Measurements from ENCODE around the gene GSE1. TPM values are rescaled to one million over a fixed set of nuclear protein-coding genes. Genes with fewer than 3 reads are reported as not detected.
A peak's percentile ranks its signal among the peaks of the same experiment; 100 is the strongest.

Gene GSE1
- polyA plus RNA-seq, 6 donors from 2014 or later = 1.00 to 8.3 (median 3.9) TPM

DNA sequence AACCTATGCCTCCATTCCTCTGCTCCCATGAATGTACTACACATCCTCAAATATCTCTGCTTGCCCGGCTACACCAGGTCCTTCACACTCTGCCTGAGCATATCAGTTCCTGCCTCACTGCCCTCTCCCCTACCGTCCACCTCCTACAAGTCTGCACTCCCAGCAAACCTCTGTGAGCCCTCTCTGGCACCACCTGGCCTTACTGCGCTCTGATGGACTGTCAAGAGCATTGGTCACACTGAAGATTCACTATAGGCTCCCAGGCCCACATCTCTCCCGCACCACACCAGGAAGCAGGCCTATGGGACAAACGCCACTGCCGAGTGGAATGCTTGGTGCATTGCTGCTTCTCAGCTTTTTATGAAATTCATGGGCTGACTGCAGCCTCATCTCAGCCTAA, 66.7 kb downstream of the GSE1 start:
- H3K27ac Mint-ChIP-seq = peak overlapping the region in 4 of 6 donors; percentile 22 to 92 (median 44)
- H3K4me1 Mint-ChIP-seq = peaks cover 13 to 19% (median 19%) of the 10 kb centered on the region in 3 donors
- no peak for ATAC-seq (ENCODE audit: low read depth in 2 of 2)
- H3K4me3 Mint-ChIP-seq = peak overlapping the region in 1 of 8 donors; percentile 51
- H3K36me3 Mint-ChIP-seq = peaks cover 5 to 7% of the 10 kb centered on the region in 2 donors
- DNase-seq = no peak
- no peaks in the 10 kb centered on the region for H3K27me3 Mint-ChIP-seq
- H3K9me3 Mint-ChIP-seq = no peaks in the 10 kb centered on the region

DNA sequence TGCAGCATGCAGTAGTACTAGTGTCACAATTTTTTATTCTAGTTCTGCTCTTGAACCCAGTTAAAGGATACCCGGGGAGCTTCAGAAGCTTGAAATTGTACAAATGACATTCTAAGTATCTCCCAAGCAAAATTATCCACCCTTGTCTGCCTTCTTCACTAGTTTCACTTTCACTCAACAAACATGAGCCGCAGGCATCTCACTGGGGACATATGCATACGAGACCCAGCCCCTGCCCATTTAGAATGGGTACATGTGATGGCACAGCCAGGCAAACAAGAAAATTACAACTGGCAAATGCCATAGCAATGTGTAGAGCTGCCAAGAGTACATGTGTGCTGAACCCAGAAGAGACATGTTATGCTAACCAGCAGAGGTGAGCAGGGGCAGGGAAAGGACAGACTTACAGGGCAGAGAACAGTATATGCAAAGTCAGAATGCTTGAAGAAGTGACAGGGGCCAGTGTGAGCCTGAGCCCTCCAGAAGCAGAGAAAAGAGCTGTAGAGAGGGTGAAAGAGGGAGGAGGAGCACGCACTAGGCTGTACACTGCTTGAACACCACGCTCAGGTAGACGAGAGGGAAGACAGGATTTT, 67.3 kb downstream of the GSE1 start:
- peak overlapping the region in 4 of 8 donors; percentile 2 to 64 (median 46) for H3K4me3 Mint-ChIP-seq
- H3K27me3 Mint-ChIP-seq = no peaks in the 10 kb centered on the region
- no peaks in the 10 kb centered on the region for H3K9me3 Mint-ChIP-seq
- H3K27ac Mint-ChIP-seq = peak overlapping the region in 4 of 6 donors; percentile 13 to 68 (median 44)
- H3K36me3 Mint-ChIP-seq = peaks cover 0 to 1% of the 10 kb centered on the region in 2 donors
- peak; percentile 72 to 78 for ATAC-seq (ENCODE audit: low read depth in 2 of 2)
- H3K4me1 Mint-ChIP-seq = peaks cover 13 to 19% (median 15%) of the 10 kb centered on the region in 3 donors
- DNase-seq = peak; percentile 12

DNA sequence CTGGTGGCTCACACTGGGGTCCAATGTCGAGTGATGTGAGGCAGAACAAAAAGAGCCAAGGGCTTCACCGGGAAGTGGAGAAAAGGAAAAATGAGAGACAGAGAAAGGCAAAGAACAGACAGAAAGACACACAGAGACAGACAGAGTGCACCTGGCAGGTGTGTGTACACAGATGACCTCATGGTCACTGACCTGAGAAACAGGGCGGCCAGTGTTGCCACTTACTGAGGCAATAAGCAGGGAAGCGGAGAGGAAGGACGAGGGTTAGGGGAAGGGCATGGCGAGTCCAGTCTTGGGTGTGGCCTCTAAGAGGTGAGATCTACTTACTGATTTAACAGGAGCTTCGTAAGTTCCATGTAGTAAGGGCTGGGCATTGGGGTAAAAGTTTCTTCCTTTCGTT, 68.1 kb downstream of the GSE1 start:
- DNase-seq (no peak), ATAC-seq (ENCODE audit: low read depth in 2 of 2) (no peak)
- H3K9me3 Mint-ChIP-seq = no peaks in the 10 kb centered on the region
- H3K27ac Mint-ChIP-seq = no peak overlapping the region
- no peaks in the 10 kb centered on the region for H3K36me3 Mint-ChIP-seq
- no peaks in the 10 kb centered on the region for H3K27me3 Mint-ChIP-seq
- no peak overlapping the region for H3K4me3 Mint-ChIP-seq
- H3K4me1 Mint-ChIP-seq = peaks cover 16 to 27% (median 18%) of the 10 kb centered on the region in 3 donors

DNA sequence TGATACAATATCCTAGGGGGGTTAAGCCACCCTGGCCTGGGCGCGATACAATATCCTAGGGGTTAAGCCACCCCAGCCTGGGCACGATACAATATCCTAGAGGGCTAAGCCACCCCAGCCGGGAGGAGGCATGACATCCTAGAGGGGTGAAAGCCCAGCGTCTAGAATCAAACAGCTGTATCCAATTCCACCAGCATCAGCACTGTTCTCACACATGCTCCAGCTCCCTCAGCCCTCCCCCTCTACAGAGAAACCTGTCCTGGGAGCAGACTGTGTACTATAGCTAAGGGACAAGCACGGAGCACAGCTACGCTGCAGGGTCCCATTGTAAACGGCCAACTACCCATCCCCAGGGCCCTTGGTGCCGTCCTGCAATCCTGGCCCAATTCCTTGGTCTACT, 69.4 kb downstream of the GSE1 start:
- no peak for DNase-seq
- Mint-ChIP-seq H3K4me1 (peaks cover 19 to 29% (median 22%) of the 10 kb centered on the region in 3 donors), H3K36me3 (no peaks in the 10 kb centered on the region), H3K9me3 (no peaks in the 10 kb centered on the region), H3K27me3 (no peaks in the 10 kb centered on the region), H3K4me3 (peak overlapping the region in 1 of 8 donors; percentile 6), H3K27ac (no peak overlapping the region)
- ATAC-seq (ENCODE audit: low read depth in 2 of 2) = no peak

DNA sequence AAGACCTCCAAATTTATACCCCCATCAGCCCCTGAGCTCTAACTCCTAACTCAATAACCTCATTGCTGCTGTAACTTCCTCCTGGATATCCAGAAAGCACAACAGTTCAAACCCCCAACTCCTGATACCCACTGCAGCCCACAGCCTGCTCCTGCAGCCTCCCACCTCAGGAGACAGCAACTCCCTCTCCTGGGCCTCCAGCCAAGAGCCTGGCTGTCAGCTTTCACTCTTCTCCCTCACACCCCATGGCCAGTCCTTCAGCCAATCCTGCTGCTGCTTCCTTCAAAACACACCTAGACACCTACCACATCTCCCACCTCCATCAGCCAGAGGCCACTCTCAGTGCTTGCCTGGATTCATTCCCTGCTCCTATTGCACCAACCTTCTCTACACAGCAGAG, 70.2 kb downstream of the GSE1 start:
- Mint-ChIP-seq H3K4me3 (peak overlapping the region in 1 of 8 donors; percentile 54), H3K4me1 (peaks cover 19 to 29% (median 22%) of the 10 kb centered on the region in 3 donors), H3K27ac (peak overlapping the region in 2 of 6 donors; percentile 80 to 83), H3K9me3 (no peaks in the 10 kb centered on the region), H3K27me3 (no peaks in the 10 kb centered on the region), H3K36me3 (no peaks in the 10 kb centered on the region)
- ATAC-seq (ENCODE audit: low read depth in 2 of 2) (no peak), DNase-seq (no peak)

DNA sequence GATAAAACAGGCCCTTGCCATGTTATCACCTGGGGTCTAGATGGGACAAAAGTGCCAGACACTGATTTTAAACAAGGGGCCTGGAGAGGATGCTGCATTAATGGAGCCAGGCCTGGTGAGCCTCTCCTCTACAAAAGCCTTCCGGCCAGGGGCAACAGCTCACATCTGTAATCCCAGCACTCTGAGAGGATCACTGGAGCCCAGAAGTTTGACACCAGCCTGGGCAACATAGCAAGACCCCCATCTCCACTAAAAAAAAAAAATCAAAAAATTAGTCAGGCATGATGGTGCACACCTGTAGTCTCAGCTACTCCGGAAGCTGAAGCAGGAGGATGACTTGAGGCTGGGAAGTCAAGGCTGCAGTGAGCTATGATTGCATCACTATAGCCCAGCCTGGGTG, 72.1 kb downstream of the GSE1 start:
- DNase-seq = no peak
- H3K4me3 Mint-ChIP-seq = no peak overlapping the region
- peaks cover 13 to 21% (median 16%) of the 10 kb centered on the region in 3 donors for H3K4me1 Mint-ChIP-seq
- no peak for ATAC-seq (ENCODE audit: low read depth in 2 of 2)
- H3K27ac Mint-ChIP-seq = no peak overlapping the region
- no peaks in the 10 kb centered on the region for H3K9me3 Mint-ChIP-seq
- H3K27me3 Mint-ChIP-seq = no peaks in the 10 kb centered on the region
- no peaks in the 10 kb centered on the region for H3K36me3 Mint-ChIP-seq

DNA sequence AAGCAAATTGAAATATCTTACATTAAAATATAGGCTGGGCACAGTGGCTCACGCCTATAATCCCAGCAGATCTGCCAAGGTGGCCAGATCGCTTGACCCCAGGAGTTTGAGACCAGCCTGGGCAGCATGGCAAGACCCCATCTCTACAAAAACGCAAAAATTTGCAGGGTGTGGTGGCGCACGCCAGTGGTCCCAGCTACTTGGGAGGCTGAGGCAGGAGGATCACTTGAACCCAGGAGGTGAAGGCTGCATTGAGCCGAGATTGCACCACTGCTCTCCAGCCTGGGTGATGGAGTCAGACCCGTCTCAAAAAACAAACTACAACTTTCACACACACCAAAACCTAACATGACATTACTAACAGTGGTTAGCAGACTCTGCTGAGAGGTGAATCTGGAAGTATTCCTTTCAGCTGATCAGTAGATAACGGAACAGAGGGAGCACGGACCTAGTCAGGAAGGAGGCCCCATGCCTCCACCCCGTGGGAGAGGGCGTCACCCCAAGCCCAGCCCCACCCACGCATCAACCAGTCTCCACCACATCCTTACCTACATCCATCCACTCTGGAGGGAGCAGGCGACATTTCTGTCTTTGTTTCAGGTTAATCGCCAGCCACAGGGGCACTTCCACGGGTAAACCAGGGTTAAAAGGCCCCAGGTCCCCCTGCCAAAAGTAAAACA, 73.9 kb downstream of the GSE1 start:
- DNase-seq = no peak
- ATAC-seq (ENCODE audit: low read depth in 2 of 2) = no peak
- Mint-ChIP-seq H3K4me1 (peaks cover 8 to 13% (median 9%) of the 10 kb centered on the region in 3 donors), H3K9me3 (no peaks in the 10 kb centered on the region), H3K4me3 (peak overlapping the region; percentile 2 to 83 (median 66)), H3K36me3 (no peaks in the 10 kb centered on the region), H3K27me3 (no peaks in the 10 kb centered on the region), H3K27ac (peak overlapping the region in 2 of 6 donors; percentile 51 to 74)

DNA sequence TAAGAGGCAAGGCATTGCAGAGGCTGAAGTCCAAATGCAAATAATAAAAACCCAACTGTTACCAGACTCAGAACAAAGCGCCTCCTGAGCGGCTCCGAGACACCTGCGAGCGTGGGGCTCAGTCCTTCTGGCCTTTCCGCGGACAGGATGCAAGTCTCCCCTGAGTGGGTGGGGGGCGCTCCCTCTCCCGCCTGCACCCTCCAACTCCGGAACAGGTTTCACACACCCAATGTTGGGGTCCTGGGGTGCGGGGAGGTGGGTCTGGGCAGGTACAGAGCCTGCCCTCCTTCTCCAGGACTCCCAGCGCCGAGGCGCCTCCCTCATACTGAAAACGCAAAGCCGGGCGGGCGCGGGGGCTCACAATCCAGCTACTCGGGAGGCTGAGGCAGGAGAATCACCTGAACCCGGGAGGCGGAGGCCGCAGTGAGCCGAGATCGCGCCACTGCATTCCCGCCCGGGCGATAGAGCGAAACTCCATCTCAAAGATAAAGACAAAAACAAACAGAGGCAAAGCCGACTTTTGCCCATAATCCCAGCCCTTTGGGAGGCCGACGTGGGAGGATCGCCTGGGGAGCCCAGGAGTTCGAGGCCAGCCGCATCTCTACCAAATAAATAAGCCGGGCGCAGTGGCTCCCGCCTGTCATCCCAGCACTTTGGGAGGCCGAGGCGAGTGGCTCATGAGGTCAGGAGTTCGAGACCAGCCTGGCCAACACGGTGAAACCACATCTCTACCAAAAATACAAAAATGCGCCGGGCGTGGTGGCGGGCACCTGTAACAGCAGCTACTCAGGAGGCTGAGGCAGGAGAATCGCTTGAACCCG, 74.7 kb downstream of the GSE1 start:
- H3K4me3 Mint-ChIP-seq = peak overlapping the region; percentile 63 to 88 (median 78)
- no peaks in the 10 kb centered on the region for H3K36me3 Mint-ChIP-seq
- H3K27ac Mint-ChIP-seq = peak overlapping the region in 2 of 6 donors; percentile 36 to 74
- ATAC-seq (ENCODE audit: low read depth in 2 of 2) = no peak
- DNase-seq = no peak
- H3K27me3 Mint-ChIP-seq = no peaks in the 10 kb centered on the region
- no peaks in the 10 kb centered on the region for H3K9me3 Mint-ChIP-seq
- H3K4me1 Mint-ChIP-seq = peaks cover 8 to 13% (median 9%) of the 10 kb centered on the region in 3 donors

DNA sequence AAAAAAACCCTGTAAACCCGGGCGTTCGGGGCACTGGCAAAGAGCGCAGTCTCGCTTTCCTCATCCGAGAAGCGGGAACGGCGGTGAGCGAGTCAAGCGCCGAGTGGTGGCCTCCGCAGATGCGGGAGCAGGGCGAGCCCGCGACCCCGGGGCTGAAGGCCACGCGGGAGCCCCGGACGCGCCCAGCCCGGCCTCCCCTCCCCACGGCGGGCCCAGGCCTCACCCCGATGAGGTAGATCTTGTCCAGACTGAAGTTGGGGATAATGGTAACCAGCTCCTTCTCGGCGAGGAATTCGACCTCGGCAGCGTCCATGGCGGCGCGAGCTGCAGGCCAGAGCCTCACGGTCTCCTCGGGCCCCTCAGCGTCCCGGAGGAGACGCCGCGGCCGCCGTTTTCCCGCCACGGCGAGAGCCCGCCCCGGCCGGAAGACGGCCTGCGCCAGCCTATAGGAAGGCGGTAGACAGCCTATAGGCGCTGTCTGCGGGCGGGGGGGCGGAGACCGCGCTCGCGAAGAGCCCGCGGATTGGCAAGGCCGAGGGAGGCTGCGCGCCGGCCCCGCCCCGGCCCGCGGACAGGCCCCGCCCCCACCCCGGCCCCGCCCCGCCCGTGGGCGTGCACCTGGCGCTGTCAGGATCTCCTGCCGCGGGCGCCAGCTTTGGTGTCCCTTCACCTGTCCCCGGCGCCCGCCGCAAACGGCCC, 75.6 kb downstream of the GSE1 start, which contains the start of gene GINS2:
Gene GINS2 (minus strand): TSS at position 369 of the 699 bp plus-strand sequence. CDS start 56 bp downstream, at position 313.
- peak; percentile 99 to 100 for ATAC-seq (ENCODE audit: low read depth in 2 of 2)
- no peaks in the 10 kb centered on the region for H3K9me3 Mint-ChIP-seq
- peak within 1 kb of the TSS; percentile 63 to 88 (median 80) for H3K4me3 Mint-ChIP-seq
- peaks cover 4 to 11% (median 9%) of the 10 kb centered on the region in 3 donors for H3K4me1 Mint-ChIP-seq
- DNase-seq = peak; percentile 87
- peak within 1 kb of the TSS in 1 of 6 donors; percentile 36 for H3K27ac Mint-ChIP-seq
- H3K27me3 Mint-ChIP-seq = no peaks in the 10 kb centered on the region
- H3K36me3 Mint-ChIP-seq = no peaks in the 10 kb centered on the region

DNA sequence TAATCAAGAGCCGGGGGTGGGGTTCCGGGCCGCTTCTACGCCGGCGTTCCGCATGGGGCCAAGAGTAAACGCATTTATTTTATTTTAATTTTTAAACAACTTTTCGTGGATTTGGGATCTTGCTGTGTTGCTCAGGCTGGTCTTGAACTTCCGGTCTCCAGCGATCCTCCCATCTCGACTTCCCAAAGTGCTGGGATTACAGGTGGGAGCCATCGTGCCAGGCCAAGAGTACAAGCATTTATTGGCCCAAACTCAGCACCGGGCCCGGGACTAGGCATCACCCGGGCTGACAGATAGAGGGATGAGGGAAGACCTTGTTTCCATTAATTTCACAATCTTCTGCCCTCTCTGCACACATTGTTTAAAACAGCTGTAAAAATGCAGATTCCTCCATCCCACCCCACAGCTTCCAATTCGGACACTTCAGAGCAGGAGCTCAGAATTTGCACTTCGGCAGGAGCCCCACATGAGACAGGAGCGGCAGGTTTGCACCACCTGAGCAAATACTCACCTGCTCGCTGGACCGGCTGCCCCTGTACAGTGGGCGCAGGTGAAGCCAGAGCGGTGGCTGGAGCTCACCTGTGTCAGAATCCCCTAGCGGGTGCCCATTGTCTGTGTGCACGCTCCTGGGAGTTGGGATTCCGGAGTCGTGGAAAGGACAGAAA, 76.3 kb downstream of the GSE1 start:
- Mint-ChIP-seq H3K9me3 (no peaks in the 10 kb centered on the region), H3K4me3 (peak overlapping the region in 7 of 8 donors; percentile 26 to 81 (median 47)), H3K27ac (no peak overlapping the region), H3K4me1 (peaks cover 4 to 11% (median 9%) of the 10 kb centered on the region in 3 donors), H3K27me3 (no peaks in the 10 kb centered on the region), H3K36me3 (no peaks in the 10 kb centered on the region)
- DNase-seq (no peak), ATAC-seq (ENCODE audit: low read depth in 2 of 2) (no peak)

DNA sequence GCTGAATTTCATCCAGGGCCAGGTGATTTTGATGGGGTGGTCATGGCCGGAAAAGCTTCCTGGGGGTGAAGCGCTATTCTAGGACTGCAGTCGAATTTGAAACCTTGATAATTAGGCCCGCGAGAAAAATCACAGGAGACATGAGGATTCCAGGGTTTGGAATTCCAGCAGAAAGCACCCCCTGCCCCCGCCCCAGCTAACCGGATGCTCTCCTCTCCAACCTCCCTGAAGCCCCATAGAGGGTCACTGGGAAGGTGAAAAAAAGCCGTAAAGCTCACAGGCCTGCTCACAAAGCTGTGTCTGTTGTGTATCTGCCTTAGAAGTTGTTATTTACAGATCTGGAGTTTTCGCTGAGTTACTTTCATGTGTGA, 76.8 kb downstream of the GSE1 start:
- ATAC-seq (ENCODE audit: low read depth in 2 of 2) = no peak

DNA sequence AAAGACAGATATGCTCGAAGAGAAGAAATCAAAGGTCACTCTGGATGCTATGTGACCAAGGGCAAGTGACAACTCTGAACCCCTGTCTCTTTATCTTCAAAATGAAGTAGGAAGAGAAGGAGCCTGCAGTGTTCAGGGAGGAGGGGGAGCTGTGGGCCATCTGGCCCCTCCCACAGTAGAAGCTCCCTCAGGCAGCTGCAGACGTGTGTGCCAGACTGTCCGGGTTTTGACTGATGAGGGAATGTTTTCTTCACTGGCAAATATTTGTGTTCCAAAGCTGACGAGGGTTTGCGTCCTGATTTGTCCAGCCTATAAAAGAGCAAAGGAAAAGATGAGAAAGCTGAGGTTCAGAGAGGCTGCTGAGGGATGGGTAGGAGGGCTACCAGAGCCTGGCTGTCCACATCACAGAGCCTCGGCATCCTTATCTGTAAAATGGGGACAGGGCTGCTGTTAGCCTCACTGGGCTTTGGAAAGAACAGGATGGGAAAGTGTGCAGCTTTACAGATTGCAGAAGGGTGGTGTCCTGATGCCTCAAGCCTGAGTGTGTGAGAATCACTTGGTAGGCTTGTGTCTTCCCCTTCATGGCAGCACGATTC, 77.4 kb downstream of the GSE1 start:
- Mint-ChIP-seq H3K36me3 (no peaks in the 10 kb centered on the region), H3K4me3 (no peak overlapping the region), H3K27ac (peak overlapping the region in 1 of 6 donors; percentile 60), H3K27me3 (no peaks in the 10 kb centered on the region), H3K4me1 (peaks cover 4 to 10% (median 9%) of the 10 kb centered on the region in 3 donors), H3K9me3 (no peaks in the 10 kb centered on the region)
- ATAC-seq (ENCODE audit: low read depth in 2 of 2) = no peak
- DNase-seq = no peak

More for the DNA sequence above, 76.8 kb downstream of the GSE1 start:
- Mint-ChIP-seq H3K36me3 (no peaks in the 10 kb centered on the region), H3K4me1 (peaks cover 4 to 11% (median 9%) of the 10 kb centered on the region in 3 donors), H3K27ac (no peak overlapping the region), H3K9me3 (no peaks in the 10 kb centered on the region), H3K27me3 (no peaks in the 10 kb centered on the region), H3K4me3 (peak overlapping the region in 1 of 8 donors; percentile 54)
- DNase-seq = no peak

Data from naive B cell (primary cell).